Measurements from ENCODE around the gene ASXL3. TPM values are rescaled to one million over a fixed set of nuclear protein-coding genes. Genes with fewer than 3 reads are reported as not detected.

Gene ASXL3
- total and polyA plus RNA-seq, 4 donors = 0.19 to 1.3 (median 0.39) TPM

DNA sequence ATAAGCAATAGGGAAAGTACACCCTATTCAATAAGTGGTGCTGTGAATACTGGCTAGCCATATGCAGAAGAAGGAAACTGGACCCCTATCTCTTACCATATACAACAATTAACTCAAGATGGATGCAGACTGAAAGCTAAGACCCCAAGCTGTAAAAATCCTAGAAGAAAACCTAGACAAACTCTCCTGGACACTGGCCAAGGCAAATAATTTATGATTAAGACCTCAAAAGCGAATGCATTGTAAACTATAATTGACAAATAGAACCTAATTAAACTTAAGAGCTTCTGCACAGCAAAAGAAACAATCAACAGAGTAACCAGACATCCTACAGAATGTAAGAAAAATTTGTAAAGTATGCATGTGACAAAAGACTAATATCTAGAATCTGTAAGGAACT, 41.1 kb upstream of the ASXL3 start:
- no peak overlapping the region for H3K27ac ChIP-seq (ENCODE audit: low read depth in 1 of 2, low read length in 2 of 2)
- no peak overlapping the region for H3K4me3 ChIP-seq (ENCODE audit: low read depth in 1 of 3, low read length in 3 of 3)
- H3K4me1 ChIP-seq (ENCODE audit: control insufficient read depth in 4 of 4, insufficient read depth in 4 of 4, low read length in 3 of 4) = peaks cover 0 to 13% (median 1%) of the 10 kb centered on the region in 4 donors
- no peak for TF ChIP-seq FOXA1 (IDR thresholded peaks at IDR 0.05)
- no peak for TF ChIP-seq GABPA (IDR thresholded peaks at IDR 0.05 in 1 of 2, conservative IDR thresholded peaks at IDR 0.05 in 1 of 2)
- TF ChIP-seq TAF1 (conservative IDR thresholded peaks at IDR 0.05) = no peak
- TF ChIP-seq EGR1 (IDR thresholded peaks at IDR 0.05; ENCODE audit: low read depth in 2 of 2) = no peak
- no peak for TF ChIP-seq YY1 (IDR thresholded peaks at IDR 0.05)
- TF ChIP-seq, protein P1, sequence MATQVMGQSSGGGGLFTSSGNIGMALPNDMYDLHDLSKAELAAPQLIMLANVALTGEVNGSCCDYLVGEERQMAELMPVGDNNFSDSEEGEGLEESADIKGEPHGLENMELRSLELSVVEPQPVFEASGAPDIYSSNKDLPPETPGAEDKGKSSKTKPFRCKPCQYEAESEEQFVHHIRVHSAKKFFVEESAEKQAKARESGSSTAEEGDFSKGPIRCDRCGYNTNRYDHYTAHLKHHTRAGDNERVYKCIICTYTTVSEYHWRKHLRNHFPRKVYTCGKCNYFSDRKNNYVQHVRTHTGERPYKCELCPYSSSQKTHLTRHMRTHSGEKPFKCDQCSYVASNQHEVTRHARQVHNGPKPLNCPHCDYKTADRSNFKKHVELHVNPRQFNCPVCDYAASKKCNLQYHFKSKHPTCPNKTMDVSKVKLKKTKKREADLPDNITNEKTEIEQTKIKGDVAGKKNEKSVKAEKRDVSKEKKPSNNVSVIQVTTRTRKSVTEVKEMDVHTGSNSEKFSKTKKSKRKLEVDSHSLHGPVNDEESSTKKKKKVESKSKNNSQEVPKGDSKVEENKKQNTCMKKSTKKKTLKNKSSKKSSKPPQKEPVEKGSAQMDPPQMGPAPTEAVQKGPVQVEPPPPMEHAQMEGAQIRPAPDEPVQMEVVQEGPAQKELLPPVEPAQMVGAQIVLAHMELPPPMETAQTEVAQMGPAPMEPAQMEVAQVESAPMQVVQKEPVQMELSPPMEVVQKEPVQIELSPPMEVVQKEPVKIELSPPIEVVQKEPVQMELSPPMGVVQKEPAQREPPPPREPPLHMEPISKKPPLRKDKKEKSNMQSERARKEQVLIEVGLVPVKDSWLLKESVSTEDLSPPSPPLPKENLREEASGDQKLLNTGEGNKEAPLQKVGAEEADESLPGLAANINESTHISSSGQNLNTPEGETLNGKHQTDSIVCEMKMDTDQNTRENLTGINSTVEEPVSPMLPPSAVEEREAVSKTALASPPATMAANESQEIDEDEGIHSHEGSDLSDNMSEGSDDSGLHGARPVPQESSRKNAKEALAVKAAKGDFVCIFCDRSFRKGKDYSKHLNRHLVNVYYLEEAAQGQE (IDR thresholded peaks at IDR 0.05) = no peak
- no peak for TF ChIP-seq JUND (IDR thresholded peaks at IDR 0.05)
- no peak for TF ChIP-seq HNF4G (IDR thresholded peaks at IDR 0.05)
- TF ChIP-seq, protein P2, sequence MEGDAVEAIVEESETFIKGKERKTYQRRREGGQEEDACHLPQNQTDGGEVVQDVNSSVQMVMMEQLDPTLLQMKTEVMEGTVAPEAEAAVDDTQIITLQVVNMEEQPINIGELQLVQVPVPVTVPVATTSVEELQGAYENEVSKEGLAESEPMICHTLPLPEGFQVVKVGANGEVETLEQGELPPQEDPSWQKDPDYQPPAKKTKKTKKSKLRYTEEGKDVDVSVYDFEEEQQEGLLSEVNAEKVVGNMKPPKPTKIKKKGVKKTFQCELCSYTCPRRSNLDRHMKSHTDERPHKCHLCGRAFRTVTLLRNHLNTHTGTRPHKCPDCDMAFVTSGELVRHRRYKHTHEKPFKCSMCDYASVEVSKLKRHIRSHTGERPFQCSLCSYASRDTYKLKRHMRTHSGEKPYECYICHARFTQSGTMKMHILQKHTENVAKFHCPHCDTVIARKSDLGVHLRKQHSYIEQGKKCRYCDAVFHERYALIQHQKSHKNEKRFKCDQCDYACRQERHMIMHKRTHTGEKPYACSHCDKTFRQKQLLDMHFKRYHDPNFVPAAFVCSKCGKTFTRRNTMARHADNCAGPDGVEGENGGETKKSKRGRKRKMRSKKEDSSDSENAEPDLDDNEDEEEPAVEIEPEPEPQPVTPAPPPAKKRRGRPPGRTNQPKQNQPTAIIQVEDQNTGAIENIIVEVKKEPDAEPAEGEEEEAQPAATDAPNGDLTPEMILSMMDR (IDR thresholded peaks at IDR 0.05; ENCODE audit: low read depth, low read length, missing input control) = no peak
- TF ChIP-seq HNF4A (conservative IDR thresholded peaks at IDR 0.05) = no peak
- TF ChIP-seq RAD21 (IDR thresholded peaks at IDR 0.05) = no peak
- TF ChIP-seq FOXA2 (IDR thresholded peaks at IDR 0.05) = no peak
- TF ChIP-seq RXRA (IDR thresholded peaks at IDR 0.05) = no peak
- TF ChIP-seq SP1 (IDR thresholded peaks at IDR 0.05) = no peak
- TF ChIP-seq, protein P3, sequence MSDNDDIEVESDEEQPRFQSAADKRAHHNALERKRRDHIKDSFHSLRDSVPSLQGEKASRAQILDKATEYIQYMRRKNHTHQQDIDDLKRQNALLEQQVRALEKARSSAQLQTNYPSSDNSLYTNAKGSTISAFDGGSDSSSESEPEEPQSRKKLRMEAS (IDR thresholded peaks at IDR 0.05) = no peak
- TF ChIP-seq, protein P4, sequence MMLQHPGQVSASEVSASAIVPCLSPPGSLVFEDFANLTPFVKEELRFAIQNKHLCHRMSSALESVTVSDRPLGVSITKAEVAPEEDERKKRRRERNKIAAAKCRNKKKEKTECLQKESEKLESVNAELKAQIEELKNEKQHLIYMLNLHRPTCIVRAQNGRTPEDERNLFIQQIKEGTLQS (IDR thresholded peaks at IDR 0.05) = no peak
- TF ChIP-seq, protein P5, sequence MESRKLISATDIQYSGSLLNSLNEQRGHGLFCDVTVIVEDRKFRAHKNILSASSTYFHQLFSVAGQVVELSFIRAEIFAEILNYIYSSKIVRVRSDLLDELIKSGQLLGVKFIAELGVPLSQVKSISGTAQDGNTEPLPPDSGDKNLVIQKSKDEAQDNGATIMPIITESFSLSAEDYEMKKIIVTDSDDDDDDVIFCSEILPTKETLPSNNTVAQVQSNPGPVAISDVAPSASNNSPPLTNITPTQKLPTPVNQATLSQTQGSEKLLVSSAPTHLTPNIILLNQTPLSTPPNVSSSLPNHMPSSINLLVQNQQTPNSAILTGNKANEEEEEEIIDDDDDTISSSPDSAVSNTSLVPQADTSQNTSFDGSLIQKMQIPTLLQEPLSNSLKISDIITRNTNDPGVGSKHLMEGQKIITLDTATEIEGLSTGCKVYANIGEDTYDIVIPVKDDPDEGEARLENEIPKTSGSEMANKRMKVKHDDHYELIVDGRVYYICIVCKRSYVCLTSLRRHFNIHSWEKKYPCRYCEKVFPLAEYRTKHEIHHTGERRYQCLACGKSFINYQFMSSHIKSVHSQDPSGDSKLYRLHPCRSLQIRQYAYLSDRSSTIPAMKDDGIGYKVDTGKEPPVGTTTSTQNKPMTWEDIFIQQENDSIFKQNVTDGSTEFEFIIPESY (IDR thresholded peaks at IDR 0.05) = no peak
- DNase-seq (ENCODE audit: low spot score) = no peak
- H3K9me3 ChIP-seq (ENCODE audit: control insufficient read depth in 4 of 4, low read length in 3 of 4) = no peaks in the 10 kb centered on the region
- H3K9ac ChIP-seq (ENCODE audit: low read depth in 1 of 2, low read length in 2 of 2) = no peak overlapping the region
- H3K27me3 ChIP-seq (ENCODE audit: control insufficient read depth in 4 of 4, insufficient read depth in 4 of 4, low read length in 3 of 4) = no peaks in the 10 kb centered on the region
- 91% methylated on average over 1 of the region's 1 CpG for WGBS
- no peaks in the 10 kb centered on the region for H3K36me3 ChIP-seq (ENCODE audit: control insufficient read depth in 4 of 4, insufficient read depth in 3 of 4, low read depth in 1 of 4, low read length in 3 of 4)

Measured in liver (tissue), 9 donors.